Esophagus squamous epithelium (tissue), 5 donors: ENCODE results near the gene FAM3C. TPM values are rescaled to one million over a fixed set of nuclear protein-coding genes. Genes with fewer than 3 reads are reported as not detected.
"Not testable (repeated sequence)": the region's sequence is repeated elsewhere in the genome, so short reads cannot be mapped to it uniquely, and the experiment has no call there.

Experiments
- DNase-seq: peaks from one replicate; lab custom pipeline; 2025; lab: John Stamatoyannopoulos, UW
- H3K27ac ChIP-seq, 4 donors: fragments of 200-600 bp; sonication (generic); one replicate each; pipeline ENCODE4 v1.5.1; 2016 to 2019; ENCODE audit warnings: mild to moderate bottlenecking in 1 of 4
- H3K27me3 ChIP-seq, 4 donors: fragments of 200-600 bp; sonication (generic); 1 replicate in 3 of 4; 2 replicates in 1 of 4; pipeline versions ENCODE4 v1.5.1 to v1.6.0; 2017 to 2021; ENCODE audit warnings: antibody characterized with exemption in 1 of 4
- H3K36me3 ChIP-seq, 3 donors: fragments of 200-600 bp; sonication (generic); one replicate each; pipeline ENCODE4 v1.5.1; 2016 to 2019
- H3K4me1 ChIP-seq, 3 donors: fragments of 200-600 bp; sonication (generic); one replicate each; pipeline ENCODE4 v1.5.1; 2017 to 2019
- H3K4me3 ChIP-seq, 4 donors: fragments of 200-600 bp; sonication (generic); 1 replicate in 3 of 4; 2 replicates in 1 of 4; pipeline ENCODE4 v1.5.1; 2016 to 2019; ENCODE audit warnings: mild to moderate bottlenecking in 2 of 4, moderate library complexity in 1 of 4
- H3K9me3 ChIP-seq, 3 donors: fragments of 200-600 bp; sonication (generic); one replicate each; pipeline ENCODE4 v1.5.1; 2016 to 2019
- CTCF ChIP-seq, 6 experiments: fragments of 450-650 bp in 4 of 6; fragments of 200-600 bp in 2 of 6; sonication (generic) in 2 of 6; IDR thresholded peaks; one replicate each; pipeline ENCODE4 v1.5.1; 2016 to 2019; ENCODE audit warnings: antibody characterized with exemption in 6 of 6, mild to moderate bottlenecking in 4 of 6, moderate library complexity in 4 of 6
- POLR2A ChIP-seq, 4 donors: fragments of 450-650 bp; IDR thresholded peaks; one replicate each; pipeline ENCODE4 v1.6.1; 2017; ENCODE audit warnings: antibody characterized with exemption in 4 of 4, mild to moderate bottlenecking in 4 of 4, moderate library complexity in 3 of 4
- WGBS, 2 donors: methylation state at CpG; one replicate each; pipeline ENCODE4 v1.1.5; 2018; 5-methylcytosine and 5-hydroxymethylcytosine counted together
- intact Hi-C: fragments of 100-400 bp; cut with DNase I; formaldehyde crosslinking; loops from one replicate; pipeline ENCODE4 v1.15.0; 2022
- total RNA-seq, 4 donors: library from RNA; depleted of rRNA; stranded (reverse); fragments of >200 nt; gene quantifications; one replicate each; pipeline ENCODE4 v1.1.0, GENCODE V29; 2016
- donor health status: DM: yes; HTN: yes; CAD: no.

Gene FAM3C
- total RNA-seq, 4 donors from 2014 or later = 21.8 to 48.1 (median 45.8) TPM

GRCh38 chr7:121436688-121437087 lies 40.6 kb upstream of the FAM3C start:
- Histone ChIP-seq H3K36me3 (no peaks in the 10 kb centered on the region), H3K9me3 (no peaks in the 10 kb centered on the region), H3K27me3 (no peaks in the 10 kb centered on the region), H3K4me1 (peaks cover 0 to 18% (median 11%) of the 10 kb centered on the region in 3 donors), H3K4me3 (no peak overlapping the region), H3K27ac (no peak overlapping the region)
- TF ChIP-seq POLR2A (IDR thresholded peaks at IDR 0.05) (no peak), CTCF (IDR thresholded peaks at IDR 0.05) (no peak)
- DNase-seq = no peak
- WGBS, 2 donors = 94 to 95% methylated on average over 7 of the region's 7 CpGs
- intact Hi-C loops = no loop called here

- no peaks in the 10 kb centered on the region for H3K27me3 ChIP-seq
- H3K4me3 ChIP-seq = no peak overlapping the region
- intact Hi-C loops = no loop called here
- TF ChIP-seq POLR2A (IDR thresholded peaks at IDR 0.05) (no peak), CTCF (IDR thresholded peaks at IDR 0.05) (no peak)
- no peaks in the 10 kb centered on the region for H3K36me3 ChIP-seq
- DNase-seq = no peak
- H3K9me3 ChIP-seq = no peaks in the 10 kb centered on the region
- no peak overlapping the region for H3K27ac ChIP-seq
- H3K4me1 ChIP-seq = peaks cover 0 to 18% (median 11%) of the 10 kb centered on the region in 3 donors
- WGBS, 2 donors = 46% methylated on average over 1 of the region's 1 CpG
Measured at GRCh38 chr7:121436136-121436535, 40.0 kb upstream of the FAM3C start.

GRCh38 chr7:121433775-121434174 lies 37.7 kb upstream of the FAM3C start:
- Histone ChIP-seq H3K27me3 (no peaks in the 10 kb centered on the region), H3K27ac (no peak overlapping the region), H3K36me3 (no peaks in the 10 kb centered on the region), H3K4me1 (peaks cover 0 to 16% (median 11%) of the 10 kb centered on the region in 3 donors), H3K4me3 (no peak overlapping the region), H3K9me3 (no peaks in the 10 kb centered on the region)
- no peak for DNase-seq
- WGBS, 2 donors = 83 to 86% methylated on average over 2 of the region's 2 CpGs
- no peak for TF ChIP-seq CTCF (IDR thresholded peaks at IDR 0.05)
- no peak for TF ChIP-seq POLR2A (IDR thresholded peaks at IDR 0.05)
- intact Hi-C loops = no loop called here

- H3K9me3 ChIP-seq, H3K4me1 ChIP-seq, H3K27me3 ChIP-seq, intact Hi-C loops, DNase-seq, H3K36me3 ChIP-seq, H3K27ac ChIP-seq, H3K4me3 ChIP-seq: not testable (repeated sequence)
- WGBS, 2 donors = 61 to 79% methylated on average over 4 of the region's 4 CpGs
Measured at GRCh38 chr7:121432486-121432885, 36.4 kb upstream of the FAM3C start.

- Histone ChIP-seq H3K27me3 (no peaks in the 10 kb centered on the region), H3K27ac (no peak overlapping the region), H3K9me3 (no peaks in the 10 kb centered on the region), H3K36me3 (no peaks in the 10 kb centered on the region), H3K4me1 (no peaks in the 10 kb centered on the region), H3K4me3 (no peak overlapping the region)
- intact Hi-C loops = no loop called here
- DNase-seq = no peak
- 92 to 100% methylated on average over 2 of the region's 2 CpGs for WGBS, 2 donors
- TF ChIP-seq CTCF (IDR thresholded peaks at IDR 0.05) = no peak
- TF ChIP-seq POLR2A (IDR thresholded peaks at IDR 0.05) = no peak
Measured at GRCh38 chr7:121431996-121432395, 35.9 kb upstream of the FAM3C start.

- intact Hi-C loops = no loop called here
- H3K27me3 ChIP-seq = no peaks in the 10 kb centered on the region
- no peak overlapping the region for H3K27ac ChIP-seq
- DNase-seq = no peak
- no peaks in the 10 kb centered on the region for H3K4me1 ChIP-seq
- TF ChIP-seq CTCF (IDR thresholded peaks at IDR 0.05) = no peak
- H3K4me3 ChIP-seq = no peak overlapping the region
- H3K9me3 ChIP-seq = no peaks in the 10 kb centered on the region
- no peaks in the 10 kb centered on the region for H3K36me3 ChIP-seq
- 89 to 92% methylated on average over 2 of the region's 2 CpGs for WGBS, 2 donors
Measured at GRCh38 chr7:121431389-121431995, 35.4 kb upstream of the FAM3C start.
